Fibroblast of lung (primary cell): Measurements from ENCODE around the gene RAB10.

Experiments
- EZH2 ChIP-seq: IDR thresholded peaks from 2 replicates; pipeline ENCODE4 v1.5.1; 2012; ENCODE audit warnings: low read length, control low read depth, mild to moderate bottlenecking; ENCODE audit errors: missing control alignments
- TF ChIP-seq, protein P1 (sequence below), 2 donors: IDR thresholded peaks in 1 of 2; conservative IDR thresholded peaks in 1 of 2; 1 replicate in 1 of 2; 2 replicates in 1 of 2; pipeline ENCODE4 v1.5.1; 2011 to 2012; ENCODE audit warnings: low read length in 2 of 2, control low read depth in 1 of 2, inconsistent platforms in 1 of 2, low read depth in 1 of 2, mild to moderate bottlenecking in 1 of 2

DNA sequence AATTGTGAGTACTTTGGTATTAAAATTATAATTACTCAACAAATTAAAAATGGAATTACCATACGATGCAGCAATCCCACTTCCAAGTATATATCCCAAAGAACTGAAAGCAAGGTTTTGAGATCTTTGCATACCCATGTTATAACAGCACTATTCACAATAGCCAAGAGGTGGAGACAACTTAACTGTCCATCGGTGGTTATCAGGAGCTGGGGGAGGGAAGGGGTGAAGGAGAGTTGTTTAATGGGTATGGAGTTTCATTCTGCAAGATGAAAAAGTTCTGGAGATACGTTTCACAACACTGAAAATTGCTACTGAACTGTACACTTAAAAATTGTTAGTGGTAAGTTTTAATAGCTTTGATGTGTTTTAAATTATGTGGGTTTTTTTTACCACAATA is 25.7 kb downstream of the RAB10 start:
- TF ChIP-seq, protein P1, sequence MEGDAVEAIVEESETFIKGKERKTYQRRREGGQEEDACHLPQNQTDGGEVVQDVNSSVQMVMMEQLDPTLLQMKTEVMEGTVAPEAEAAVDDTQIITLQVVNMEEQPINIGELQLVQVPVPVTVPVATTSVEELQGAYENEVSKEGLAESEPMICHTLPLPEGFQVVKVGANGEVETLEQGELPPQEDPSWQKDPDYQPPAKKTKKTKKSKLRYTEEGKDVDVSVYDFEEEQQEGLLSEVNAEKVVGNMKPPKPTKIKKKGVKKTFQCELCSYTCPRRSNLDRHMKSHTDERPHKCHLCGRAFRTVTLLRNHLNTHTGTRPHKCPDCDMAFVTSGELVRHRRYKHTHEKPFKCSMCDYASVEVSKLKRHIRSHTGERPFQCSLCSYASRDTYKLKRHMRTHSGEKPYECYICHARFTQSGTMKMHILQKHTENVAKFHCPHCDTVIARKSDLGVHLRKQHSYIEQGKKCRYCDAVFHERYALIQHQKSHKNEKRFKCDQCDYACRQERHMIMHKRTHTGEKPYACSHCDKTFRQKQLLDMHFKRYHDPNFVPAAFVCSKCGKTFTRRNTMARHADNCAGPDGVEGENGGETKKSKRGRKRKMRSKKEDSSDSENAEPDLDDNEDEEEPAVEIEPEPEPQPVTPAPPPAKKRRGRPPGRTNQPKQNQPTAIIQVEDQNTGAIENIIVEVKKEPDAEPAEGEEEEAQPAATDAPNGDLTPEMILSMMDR (conservative IDR thresholded peaks at IDR 0.05 in 1 of 2, IDR thresholded peaks at IDR 0.05 in 1 of 2; ENCODE audit: low read depth in 1 of 2, low read length in 2 of 2): no peak
- no peak for TF ChIP-seq EZH2
